NCI-H1694 (cell line): ENCODE results near the gene DPYSL3.
A peak's percentile ranks its signal among the peaks of the same experiment; 100 is the strongest.
"Not testable (repeated sequence)": the region's sequence is repeated elsewhere in the genome, so short reads cannot be mapped to it uniquely, and the experiment has no call there.

ENCODE experiments used
- DNase-seq: peaks from one replicate; lab custom pipeline; 2025; lab: John Stamatoyannopoulos, UW

Gene DPYSL3

GRCh38 chr5:147509710-147510651 lies at the start of gene DPYSL3:
Gene DPYSL3 (minus strand): TSS chr5:147510068. CDS start chr5:147509858, 210 bp downstream.
- DNase-seq = no peak

- peak; percentile 24 for DNase-seq
These were observed 49.0 kb upstream of the DPYSL3 start for GRCh38 chr5:147558826-147559225.

- no peak for DNase-seq
These were observed 48.2 kb upstream of the DPYSL3 start for GRCh38 chr5:147557876-147558745.

- DNase-seq = no peak
These were observed 45.3 kb upstream of the DPYSL3 start for GRCh38 chr5:147555176-147555575.

GRCh38 chr5:147554261-147554817 lies 44.5 kb upstream of the DPYSL3 start:
- no peak for DNase-seq

GRCh38 chr5:147553817-147554216 lies 43.9 kb upstream of the DPYSL3 start:
- not testable (repeated sequence) for DNase-seq

GRCh38 chr5:147552897-147553296 lies 43.0 kb upstream of the DPYSL3 start:
- no peak for DNase-seq

GRCh38 chr5:147551677-147552076 lies 41.8 kb upstream of the DPYSL3 start:
- no peak for DNase-seq

GRCh38 chr5:147547730-147548129 lies 37.9 kb upstream of the DPYSL3 start:
- no peak for DNase-seq

GRCh38 chr5:147544556-147544955 lies 34.7 kb upstream of the DPYSL3 start:
- DNase-seq = no peak

GRCh38 chr5:147539053-147539452 lies 29.2 kb upstream of the DPYSL3 start:
- no peak for DNase-seq

GRCh38 chr5:147538236-147538635 lies 28.4 kb upstream of the DPYSL3 start:
- DNase-seq = no peak

GRCh38 chr5:147534172-147534951 lies 24.5 kb upstream of the DPYSL3 start:
- no peak for DNase-seq

GRCh38 chr5:147532156-147532555 lies 22.3 kb upstream of the DPYSL3 start:
- no peak for DNase-seq

- no peak for DNase-seq
These were observed 20.9 kb upstream of the DPYSL3 start for GRCh38 chr5:147530530-147531389.

GRCh38 chr5:147523069-147523468 lies 13.2 kb upstream of the DPYSL3 start:
- no peak for DNase-seq

- no peak for DNase-seq
These were observed 12.6 kb upstream of the DPYSL3 start for GRCh38 chr5:147522435-147522834.

GRCh38 chr5:147520450-147520849 lies 10.6 kb upstream of the DPYSL3 start:
- DNase-seq = no peak

- DNase-seq = no peak
These were observed 9.5 kb upstream of the DPYSL3 start for GRCh38 chr5:147519380-147519779.

GRCh38 chr5:147517383-147517782 lies 7.5 kb upstream of the DPYSL3 start:
- DNase-seq = no peak

GRCh38 chr5:147515269-147515668 lies 5.4 kb upstream of the DPYSL3 start:
- no peak for DNase-seq
